OCI-M2 (cell line): ENCODE results near the gene ABCC1.
"Not testable (repeated sequence)": the region's sequence is repeated elsewhere in the genome, so short reads cannot be mapped to it uniquely, and the experiment has no call there.

Source experiments
- DNase-seq: peaks from one replicate; lab custom pipeline; 2025; ENCODE audit not compliant: unreplicated experiment; lab: John Stamatoyannopoulos, UW

The ABCC1 gene

GRCh38 chr16:16076423-16076813 is 127.0 kb downstream of the ABCC1 start:
- no peak for DNase-seq

- DNase-seq: no peak
These were observed 131.1 kb downstream of the ABCC1 start for GRCh38 chr16:16080465-16081065.

- no peak for DNase-seq
These were observed 131.7 kb downstream of the ABCC1 start for GRCh38 chr16:16081141-16081540.

- no peak for DNase-seq
These were observed 132.8 kb downstream of the ABCC1 start for GRCh38 chr16:16082255-16082654.

- no peak for DNase-seq
These were observed 134.2 kb downstream of the ABCC1 start for GRCh38 chr16:16083421-16084156.

GRCh38 chr16:16084874-16085273 is 135.5 kb downstream of the ABCC1 start:
- DNase-seq: no peak

GRCh38 chr16:16086653-16087446 is 137.4 kb downstream of the ABCC1 start:
- no peak for DNase-seq

GRCh38 chr16:16090238-16090637 is 140.8 kb downstream of the ABCC1 start:
- DNase-seq: no peak

- DNase-seq: no peak
These were observed 143.7 kb downstream of the ABCC1 start for GRCh38 chr16:16092925-16093627.

GRCh38 chr16:16093628-16094332 is 144.4 kb downstream of the ABCC1 start:
- DNase-seq: no peak

- no peak for DNase-seq
These were observed 146.2 kb downstream of the ABCC1 start for GRCh38 chr16:16095646-16096045.

- no peak for DNase-seq
These were observed 146.9 kb downstream of the ABCC1 start for GRCh38 chr16:16096121-16096857.

GRCh38 chr16:16096858-16097213 is 147.4 kb downstream of the ABCC1 start:
- no peak for DNase-seq

- no peak for DNase-seq
These were observed 149.9 kb downstream of the ABCC1 start for GRCh38 chr16:16099320-16099719.

GRCh38 chr16:16100631-16101030 is 151.2 kb downstream of the ABCC1 start:
- no peak for DNase-seq

GRCh38 chr16:16101585-16101984 is 152.2 kb downstream of the ABCC1 start:
- no peak for DNase-seq

- DNase-seq: no peak
These were observed 153.3 kb downstream of the ABCC1 start for GRCh38 chr16:16102738-16103137.

GRCh38 chr16:16104132-16104803 is 154.9 kb downstream of the ABCC1 start:
- not testable (repeated sequence) for DNase-seq

- not testable (repeated sequence) for DNase-seq
These were observed 155.4 kb downstream of the ABCC1 start for GRCh38 chr16:16104804-16105141.

- DNase-seq: no peak
These were observed 156.2 kb downstream of the ABCC1 start for GRCh38 chr16:16105646-16106045.
